CD4-positive, alpha-beta T cell treated with Interferon gamma for 1 hour (primary cell): ENCODE results near the gene LDHD.
A peak's percentile ranks its signal among the peaks of the same experiment; 100 is the strongest.
"Not testable (repeated sequence)": the region's sequence is repeated elsewhere in the genome, so short reads cannot be mapped to it uniquely, and the experiment has no call there.

Experiments used
- DNase-seq: peaks from one replicate; pipeline ENCODE4 v3.0.0-alpha.2; 2020

The LDHD gene

DNA sequence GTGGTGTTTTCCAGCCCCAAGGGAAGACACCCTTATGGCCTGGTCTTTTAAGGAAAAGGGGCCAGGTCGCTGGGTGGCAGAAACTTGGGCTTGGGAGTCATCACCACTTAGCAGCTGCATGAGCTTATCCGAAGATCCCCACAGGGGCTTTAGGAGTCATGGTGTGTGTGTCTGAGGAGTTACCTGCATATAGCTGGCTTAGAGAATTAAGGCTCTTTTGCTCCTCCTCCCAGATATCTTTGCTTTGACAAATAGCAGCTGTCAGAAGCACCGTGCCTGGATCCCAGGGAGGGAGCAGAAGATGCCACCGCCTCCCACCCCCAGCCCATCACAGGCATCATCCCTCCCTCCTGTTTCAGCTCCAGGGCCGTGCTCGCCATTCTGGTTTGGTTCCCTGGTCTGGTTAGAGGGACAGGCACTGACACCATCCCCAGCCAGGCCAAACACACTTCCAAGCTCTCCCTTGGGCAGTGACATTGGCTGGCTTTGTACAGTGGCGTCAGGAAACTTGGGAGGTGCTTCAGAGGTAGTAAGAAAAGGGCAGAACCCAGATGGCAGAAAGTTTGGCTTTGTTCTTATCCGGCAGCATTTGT, 17.4 kb downstream of the LDHD start:
- no peak for DNase-seq

DNA sequence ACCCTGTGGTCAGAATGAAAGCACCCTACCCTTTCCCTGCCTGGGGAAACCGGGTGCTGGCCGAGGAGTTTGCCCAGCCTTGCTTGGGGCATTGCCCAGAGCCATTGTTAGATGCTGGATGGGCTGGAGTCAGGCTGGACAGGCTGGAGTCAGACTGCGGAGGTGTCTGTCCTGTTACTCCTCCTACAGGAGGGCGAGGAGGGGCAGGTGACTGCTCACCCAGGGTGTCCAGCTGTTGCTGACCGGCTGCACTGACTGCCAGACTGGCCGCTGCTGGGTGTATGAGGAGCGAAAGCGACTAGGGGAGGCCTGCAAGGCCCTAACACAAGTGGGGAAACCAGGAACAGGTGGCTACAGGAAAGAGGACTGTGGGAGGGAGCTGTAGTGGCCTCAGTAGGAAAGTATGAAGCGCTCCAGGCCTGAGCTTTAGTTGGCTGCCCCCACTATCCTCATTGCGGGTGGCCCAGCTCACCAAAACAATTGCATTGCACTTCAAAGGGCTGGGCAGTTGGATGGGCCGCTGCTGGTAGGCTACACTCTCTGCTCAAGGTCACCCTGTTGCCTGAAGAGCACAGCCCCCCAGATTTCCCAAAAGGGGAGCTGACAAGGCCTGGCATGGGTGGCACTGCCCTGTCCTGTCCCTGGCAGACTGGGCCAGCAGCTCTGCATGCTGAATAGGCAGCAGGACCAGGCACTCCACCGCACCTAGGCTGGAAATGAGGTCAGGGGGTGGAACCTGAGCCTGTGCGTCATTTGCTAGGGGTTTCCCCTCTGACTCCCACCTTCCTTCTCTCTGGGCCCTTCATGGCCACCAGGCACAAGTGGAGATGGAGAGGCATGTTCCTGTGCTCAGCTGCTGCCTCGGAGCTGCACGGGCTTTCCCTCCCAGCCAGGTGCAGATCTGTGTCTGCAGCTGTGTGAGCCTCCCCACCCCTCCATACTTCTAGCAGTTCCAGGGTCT, 18.4 kb downstream of the LDHD start:
- DNase-seq = peak; percentile 60

DNA sequence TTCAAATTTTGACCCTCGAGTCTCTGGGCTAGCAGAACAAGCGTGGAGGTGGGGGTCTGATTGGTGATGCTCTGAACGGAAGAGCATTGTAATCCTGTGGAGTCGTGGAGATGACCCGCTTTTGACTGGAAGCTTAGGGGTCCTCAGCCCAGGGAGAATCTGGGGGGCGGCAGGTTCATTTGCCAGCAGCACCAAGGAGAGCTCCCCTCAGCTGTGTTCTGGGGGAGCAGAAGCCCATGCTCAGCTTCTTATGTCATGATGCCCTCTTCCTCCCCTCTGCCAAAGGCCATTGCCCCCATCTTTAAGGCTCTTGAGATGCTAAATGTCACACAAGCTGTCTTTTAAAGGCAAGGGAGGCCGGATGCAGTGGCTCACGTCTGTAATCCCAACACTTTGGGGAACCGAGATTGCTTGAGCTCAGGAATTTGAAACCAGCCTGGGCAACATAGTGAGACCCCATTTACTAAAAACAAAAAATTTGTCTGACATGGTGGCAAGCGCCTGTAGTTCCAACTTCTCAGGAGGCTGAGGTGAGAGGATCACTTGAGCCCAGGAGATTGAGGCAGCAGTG, 19.3 kb downstream of the LDHD start:
- no peak for DNase-seq

DNA sequence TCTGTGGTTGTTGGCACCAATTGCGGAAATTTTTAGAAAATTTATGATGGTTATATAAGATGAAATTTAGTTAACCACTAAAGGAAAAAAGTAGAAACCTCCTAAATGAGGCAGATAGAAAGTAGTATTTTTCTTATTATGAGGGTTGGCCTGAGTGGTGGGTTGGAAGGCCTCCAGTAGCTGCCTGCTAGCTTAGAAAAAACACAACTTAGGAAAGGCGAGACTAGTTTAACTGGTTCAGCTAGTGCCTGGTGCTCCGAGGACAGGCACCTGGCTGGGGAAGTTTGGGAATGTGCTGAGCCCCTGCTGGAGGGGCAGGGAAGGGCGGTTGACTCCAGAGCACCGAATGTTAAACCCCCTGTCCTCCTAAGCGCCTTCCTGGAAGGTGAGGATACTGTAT, 19.9 kb downstream of the LDHD start:
- no peak for DNase-seq

DNA sequence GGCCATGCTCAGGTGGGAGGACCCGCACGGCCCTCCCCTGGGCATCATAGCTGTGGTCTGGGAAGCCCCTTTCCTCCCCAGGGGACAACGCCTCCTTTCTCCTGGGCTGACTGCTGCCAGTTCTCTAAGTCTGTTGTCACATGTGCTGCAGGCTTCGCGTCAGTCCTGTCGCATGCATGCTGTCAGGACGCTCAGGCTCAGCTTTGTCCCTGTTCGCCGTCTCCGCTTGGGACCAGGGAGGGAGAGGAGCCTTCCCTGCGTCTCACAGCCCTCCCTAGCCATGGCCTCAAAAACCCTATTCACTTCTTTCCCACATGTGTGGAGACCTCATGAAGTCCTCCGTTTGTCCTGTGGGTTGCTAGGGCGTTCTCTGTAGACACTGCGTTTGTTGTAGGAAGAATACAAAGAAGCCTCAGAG, 21.4 kb downstream of the LDHD start:
- DNase-seq = no peak

DNA sequence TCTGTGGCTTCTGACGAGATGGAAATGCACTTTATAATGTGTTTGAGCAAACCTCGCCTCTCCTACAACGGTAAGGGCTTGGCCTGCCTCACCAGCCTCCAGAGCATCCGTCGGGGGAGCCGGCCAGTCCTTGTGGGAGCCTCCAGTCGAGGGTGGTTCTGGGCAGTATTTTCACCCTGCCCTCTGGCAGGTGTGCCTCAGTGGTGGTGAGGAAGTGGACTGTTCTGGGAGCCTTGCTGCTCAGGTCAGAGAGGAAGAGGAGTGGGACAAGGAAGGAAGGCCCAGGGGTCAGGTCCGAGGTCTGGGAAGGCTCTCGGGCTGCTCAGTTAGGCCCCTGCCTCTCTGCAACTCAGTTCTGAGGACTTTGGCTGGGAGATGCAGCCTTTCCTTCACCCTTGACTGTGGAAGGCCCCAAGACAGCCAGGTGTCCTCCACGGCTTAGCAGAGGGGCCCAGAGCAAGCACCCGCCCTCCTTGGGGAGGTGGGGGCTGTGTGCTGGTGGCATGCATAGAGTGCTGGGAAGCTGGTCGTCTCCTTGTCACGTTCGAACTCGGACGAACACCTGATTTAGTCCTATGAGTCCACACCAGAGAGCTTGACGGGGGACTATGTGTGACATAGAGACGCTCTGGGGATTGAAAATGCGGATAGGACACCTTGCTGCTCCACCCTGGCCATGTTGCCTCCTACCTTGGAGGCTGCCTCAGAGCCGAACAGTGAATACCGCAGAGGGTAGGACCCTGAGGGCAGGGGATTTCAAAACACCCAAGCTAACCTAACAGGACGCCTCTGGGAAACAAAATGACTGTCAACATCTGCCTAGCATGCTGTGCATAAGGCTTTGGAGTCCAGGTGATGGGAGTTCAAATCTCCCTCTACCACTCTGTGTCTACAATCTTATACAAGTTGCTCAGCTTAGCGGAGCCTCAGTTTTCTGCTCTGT, 22.7 kb downstream of the LDHD start:
- no peak for DNase-seq

DNA sequence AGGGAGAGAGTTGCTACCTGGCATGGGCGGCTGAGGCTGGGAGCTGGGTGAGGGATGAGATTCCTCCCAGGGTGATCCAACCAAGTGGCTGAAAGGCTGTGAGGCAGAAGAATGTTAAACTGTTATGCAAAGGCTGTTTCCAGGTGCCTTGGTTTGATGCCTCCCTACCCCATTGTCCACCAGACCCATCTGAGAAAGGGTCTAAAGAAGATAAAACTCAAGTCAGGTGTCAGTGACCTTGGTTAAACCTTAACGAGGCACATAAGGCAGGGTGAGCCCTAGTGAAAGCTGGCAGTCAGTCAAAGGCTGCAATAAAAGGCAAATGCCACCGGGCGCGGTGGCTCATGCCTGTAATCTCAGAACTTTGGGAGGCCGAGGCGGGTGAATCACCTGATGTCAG, 23.8 kb downstream of the LDHD start:
- no peak for DNase-seq

DNA sequence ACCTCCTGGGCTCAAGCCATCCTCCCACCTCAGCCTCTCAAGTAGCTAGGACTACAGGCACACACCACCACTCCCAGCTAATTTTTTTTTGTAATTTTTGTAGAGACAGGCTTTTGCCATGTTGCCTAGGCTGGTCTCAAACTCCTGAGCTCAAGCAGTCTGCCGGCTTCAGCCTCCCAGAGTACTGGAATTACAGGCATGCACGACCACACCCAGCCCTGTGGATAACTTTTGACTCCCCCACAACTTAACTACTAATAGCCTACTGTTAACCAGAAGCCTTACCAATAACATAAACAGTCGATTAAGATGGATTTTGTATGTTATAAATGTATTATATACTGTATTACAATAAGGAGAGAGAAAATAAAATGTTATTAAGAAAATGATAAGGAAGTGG, 25.0 kb downstream of the LDHD start:
- not testable (repeated sequence) for DNase-seq

DNA sequence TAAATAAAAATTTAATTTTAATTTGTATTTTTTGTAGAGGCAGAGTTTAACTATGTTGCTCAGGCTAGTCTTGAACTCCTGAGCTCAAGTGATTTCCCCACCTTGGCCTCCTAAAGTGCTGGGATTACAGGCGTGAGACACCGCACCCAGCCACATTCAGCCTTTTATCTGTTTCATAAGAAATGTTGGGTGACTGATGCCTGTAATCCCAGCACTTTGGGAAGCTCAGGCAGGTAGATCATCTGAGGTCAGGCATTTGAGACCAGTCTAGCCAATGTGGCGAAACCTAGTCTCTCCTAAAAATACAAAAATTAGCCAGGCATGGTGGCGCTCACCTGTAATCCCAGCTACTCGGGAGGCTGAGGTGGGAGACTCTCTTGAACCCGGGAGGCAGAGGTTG, 25.7 kb downstream of the LDHD start:
- DNase-seq = not testable (repeated sequence)

DNA sequence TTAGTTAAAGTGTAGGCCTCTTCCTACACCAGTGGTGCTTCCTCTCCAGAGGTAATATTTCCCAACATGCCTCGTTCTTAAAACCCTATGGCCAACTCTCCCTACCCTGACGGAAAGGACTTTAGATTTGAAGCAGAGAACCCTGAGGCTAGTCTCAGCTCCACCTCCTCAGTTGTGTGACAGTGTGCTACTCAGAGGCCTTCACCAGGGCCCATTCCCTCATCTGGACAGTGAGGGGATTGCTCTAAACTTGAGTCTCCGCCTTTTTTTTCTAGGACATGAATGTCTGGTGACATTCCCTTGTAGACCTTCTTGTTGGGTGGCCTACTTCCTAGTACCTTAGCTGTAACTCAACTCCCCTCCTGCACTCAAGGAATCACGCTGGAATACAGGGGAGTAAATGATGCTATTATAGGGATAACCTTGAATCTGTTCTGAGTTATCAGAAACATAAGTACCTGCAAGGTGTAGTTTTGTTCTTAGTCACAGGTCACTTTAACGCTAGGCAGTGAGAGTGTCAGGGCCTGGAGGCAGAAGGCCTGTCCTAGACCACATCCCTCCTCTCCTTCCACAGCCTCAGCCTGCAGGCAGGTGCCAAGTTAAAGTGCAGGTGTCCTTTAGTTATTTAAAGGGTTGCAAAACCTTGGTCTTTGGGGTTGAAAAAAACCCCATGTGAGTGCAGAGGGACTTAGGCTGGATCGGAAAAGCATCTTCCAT, 26.9 kb downstream of the LDHD start:
- DNase-seq = no peak

DNA sequence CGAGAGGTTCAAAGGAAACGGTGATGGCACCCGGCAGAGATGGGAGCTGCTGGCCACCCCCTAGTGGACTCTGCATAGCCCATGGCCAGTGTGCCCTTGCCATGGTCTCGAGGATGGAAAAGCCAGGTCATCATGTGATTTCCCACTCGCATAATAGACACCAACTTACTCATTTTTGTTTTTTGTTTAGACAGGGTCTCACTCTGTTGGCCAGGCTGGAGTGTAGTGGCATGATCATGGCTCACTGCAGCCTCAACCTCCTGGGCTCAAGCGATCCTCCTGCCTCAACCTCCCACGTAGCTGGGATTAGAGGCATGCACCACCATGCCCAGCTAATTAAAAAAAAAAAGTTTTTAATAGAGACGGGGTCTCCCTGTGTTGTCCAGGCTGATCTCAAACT, 27.6 kb downstream of the LDHD start:
- no peak for DNase-seq

DNA sequence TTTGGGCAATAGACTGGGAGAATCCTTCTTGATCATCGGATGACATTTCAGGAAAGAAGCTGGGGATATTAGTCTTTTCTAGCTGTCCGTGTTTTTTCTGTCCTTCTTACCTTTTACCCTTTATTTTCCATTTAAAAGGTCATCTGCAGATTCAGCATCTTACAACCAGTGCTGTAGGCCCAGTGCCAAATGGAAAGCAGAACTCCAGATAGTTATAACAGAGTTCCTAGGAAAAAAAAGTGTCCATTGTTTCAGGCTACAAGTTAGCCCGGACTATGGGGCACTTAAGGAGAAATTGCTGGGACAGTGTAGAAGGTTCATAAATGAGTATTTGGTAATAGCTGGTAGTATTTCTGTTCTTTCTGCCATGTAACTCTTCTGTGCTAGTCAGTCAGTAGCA, 28.4 kb downstream of the LDHD start:
- no peak for DNase-seq

DNA sequence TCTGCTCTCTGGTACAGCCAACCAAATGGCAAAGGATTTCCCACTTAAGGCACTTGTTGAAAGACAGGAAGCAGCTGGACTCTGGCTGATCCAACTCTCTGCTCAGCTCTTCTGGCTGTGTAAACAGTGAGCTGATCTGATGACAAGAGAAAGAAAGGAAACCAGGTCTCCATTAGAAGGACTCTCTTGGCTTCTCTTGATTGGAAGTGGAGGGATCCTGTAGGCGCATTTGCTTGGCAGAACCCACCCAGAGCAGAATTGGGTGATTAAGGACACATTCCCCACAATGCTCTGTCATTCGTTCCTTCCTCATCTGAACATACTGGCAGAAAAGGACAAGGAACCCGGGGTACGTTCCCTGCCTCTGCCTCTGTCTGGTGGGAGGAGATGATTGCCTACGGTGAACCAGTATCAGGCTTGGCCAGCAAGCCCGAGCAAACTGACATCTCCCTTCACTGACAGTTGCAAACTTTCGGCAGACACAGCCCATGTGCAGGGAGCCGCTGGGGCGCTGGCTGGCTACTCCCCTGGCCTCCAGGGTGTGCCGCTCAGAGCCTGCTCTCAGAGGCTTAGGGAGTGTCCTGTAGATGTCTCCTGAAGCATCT, 29.1 kb downstream of the LDHD start:
- no peak for DNase-seq

DNA sequence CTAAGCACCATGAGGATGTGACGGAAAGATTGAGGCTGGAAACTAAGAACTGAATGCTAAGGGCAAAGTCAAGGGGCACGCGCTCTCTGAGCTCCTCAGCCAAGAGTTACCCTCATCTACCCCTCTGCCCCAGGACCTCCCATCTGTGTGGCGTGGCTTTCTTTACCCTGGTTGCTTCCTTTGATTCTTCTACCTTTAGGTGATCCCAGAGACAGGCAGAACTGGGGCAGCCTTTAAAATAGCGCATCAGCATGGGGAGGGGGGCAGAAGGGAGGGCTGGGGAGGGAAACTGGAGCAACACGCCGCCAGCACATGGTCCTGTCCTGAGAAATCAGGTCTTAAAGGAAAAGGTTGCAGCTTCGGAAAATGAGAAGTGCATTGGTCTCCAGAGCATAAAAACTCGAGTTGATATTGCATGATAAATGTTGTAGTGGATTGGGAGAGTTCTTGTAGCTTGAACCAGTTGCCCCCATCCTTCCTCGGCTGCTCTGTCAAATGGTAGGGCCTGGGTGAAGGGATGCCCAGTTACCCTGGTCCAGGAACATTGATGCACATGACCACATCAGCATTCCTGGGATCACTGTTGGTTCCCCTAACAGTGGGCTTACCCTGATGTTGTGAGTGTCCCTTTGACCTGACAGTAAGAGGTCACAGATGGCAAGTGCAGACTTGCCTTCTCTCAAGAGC, 29.7 kb downstream of the LDHD start:
- DNase-seq = no peak

DNA sequence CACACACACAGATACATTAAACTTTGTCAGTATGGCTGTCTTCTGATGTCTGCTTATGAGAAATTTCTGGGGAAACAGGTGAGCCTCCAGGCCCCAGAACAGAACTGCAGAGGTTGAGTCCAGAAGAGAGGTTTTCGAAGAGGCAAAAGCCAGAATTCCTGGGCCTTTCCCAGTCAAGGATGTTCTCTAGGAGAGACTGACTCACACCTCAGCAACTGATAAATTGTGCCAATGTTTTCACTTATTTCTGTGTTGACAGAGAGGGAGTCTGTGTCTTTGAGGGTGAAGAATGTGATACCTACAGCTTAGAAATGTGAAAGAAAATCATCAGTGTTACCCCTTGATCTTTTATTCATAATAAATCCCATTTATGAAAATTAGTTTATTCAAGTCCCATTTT, 30.3 kb downstream of the LDHD start:
- no peak for DNase-seq

DNA sequence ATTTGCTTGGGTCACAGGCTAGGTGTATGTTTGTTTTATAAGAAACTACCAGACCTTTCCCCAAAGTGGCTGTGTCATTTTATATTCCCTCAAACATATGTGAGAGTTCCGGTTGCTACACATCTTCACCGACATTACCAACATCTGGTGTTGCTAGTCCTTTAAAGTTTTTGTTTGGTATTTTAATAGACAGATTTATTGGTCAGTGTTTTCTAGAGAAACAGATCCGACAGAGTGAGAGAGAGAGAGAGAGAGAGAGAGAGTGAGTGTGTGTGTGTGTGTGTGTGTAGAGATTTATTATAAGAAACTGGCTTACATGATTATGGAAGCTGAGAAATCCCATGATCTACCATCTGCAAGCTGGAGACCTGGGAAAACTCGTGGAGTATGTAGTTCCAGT, 31.0 kb downstream of the LDHD start:
- DNase-seq = no peak

DNA sequence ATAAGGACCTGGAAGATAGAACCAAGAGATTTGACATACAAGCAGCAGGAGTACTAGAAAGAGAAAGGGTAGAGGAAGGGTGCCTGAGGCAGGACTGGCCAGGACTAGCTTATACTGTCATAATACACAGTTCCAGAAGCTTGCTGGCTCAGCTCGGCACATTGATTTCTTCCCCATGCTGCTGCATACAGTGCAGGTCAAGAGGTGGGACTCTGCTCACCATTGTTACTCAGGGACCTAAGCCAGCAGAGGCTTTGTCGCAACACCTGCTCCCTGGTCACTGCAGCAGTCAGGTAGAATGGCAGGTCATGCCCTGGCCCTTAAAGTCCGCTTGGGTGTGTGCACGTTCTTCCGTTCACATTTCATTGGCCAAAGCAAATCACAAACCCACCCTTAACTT, 32.8 kb downstream of the LDHD start:
- DNase-seq = no peak

DNA sequence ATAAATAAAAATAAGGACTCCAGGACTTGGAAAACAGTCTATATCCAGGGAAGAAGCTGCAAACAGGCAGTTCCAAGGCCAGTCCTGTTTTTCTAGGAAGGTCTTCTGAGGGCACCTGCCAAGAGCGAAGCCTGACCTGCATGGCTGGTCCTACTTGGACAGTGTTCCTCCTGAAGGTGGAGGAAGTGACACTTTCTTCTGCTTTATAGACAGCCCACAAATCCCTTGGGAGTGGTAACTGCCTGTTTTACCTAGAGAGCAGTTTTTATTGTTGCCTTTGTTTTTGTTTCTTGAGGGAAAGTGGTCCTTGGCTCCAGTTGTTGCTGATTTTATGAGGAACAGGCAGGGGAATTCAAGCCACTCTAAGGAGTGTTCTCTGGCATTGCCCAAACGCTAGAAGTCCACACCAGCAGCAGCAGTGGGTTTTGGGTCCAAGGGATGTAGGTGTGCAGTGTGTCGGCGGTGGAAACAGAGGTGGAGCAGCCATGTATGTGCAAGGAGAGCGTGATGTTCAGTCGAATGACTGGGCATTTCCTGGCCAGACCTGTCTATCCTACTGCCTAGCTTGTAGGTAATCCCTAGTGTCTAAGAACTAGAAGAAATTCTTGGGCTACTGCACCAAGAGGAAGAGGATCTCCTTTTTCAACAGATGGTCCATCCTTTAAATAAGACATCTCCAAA, 35.3 kb downstream of the LDHD start:
- DNase-seq = no peak

DNA sequence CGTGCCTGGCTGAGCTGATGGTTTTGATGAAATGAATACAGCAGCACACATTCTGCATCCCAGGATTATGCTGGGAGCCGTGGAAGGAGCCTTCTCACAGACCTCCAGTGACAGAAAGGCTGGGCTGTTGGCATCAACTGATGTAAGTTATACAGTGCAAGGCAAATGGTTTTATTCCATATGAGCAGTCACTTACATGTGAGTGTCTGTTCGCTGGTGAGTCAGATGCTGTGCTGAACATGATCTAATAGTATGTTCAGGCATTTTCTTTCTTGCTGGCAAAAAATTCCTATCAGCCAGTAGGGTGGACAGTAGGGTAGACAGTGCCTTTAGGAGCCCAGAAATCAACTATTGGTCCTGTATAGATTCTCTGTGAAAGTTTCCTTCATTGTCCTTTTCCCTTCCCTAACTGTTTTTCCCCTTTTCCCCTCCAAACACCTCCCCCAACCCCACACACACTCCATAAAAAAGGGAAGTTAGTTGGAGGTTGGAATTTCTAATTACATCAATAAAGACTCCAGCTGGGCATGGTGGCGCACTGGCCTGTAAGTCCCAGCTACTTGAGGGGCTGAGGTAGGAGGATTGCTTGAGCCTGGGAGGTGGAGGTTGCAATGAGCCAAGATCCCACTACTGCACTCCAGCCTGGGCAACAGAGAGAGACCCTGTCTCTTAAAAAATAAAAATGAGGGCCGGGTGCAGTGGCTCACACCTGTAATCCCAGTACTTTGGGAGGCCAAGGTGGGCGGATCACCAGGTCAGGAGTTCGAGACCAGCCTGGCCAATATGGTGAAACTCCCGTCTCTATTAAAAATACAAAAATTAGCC, 36.2 kb downstream of the LDHD start:
- no peak for DNase-seq
